Measurements from ENCODE around the gene KCTD20. TPM values are rescaled to one million over a fixed set of nuclear protein-coding genes. Genes with fewer than 3 reads are reported as not detected.

Gene KCTD20
- total and polyA plus RNA-seq, 9 of the 15 experiments (the other 6 are each of a cell fraction or from before 2014, with no cell fraction given): 28.9 to 160 (median 70.6) TPM

GRCh38 chr6:36442671-36443470 lies at the start of gene KCTD20, which contains the start of gene PXT1 (continued):
- TF ChIP-seq ZNF121 (CRISPR knock-in tag; conservative IDR thresholded peaks at IDR 0.05) (no peak), SIX5 (IDR thresholded peaks at IDR 0.05; ENCODE audit: borderline replicate concordance in 1 of 2, insufficient read depth in 1 of 2, low read depth in 1 of 2, low read length in 2 of 2) (no peak), ADNP (tag; IDR thresholded peaks at IDR 0.05) (0 out of 2 replicates have a peak, but pooled peaks have one; percentile 14), BRF1 (IDR thresholded peaks at IDR 0.05; ENCODE audit: borderline replicate concordance, extremely low read depth, insufficient read length) (no peak), SP1 (CRISPR knock-in tag; IDR thresholded peaks at IDR 0.05) (peak; percentile 51), MECOM (CRISPR knock-in tag; IDR thresholded peaks at IDR 0.05) (no peak), ZNF140 (CRISPR knock-in tag; IDR thresholded peaks at IDR 0.05) (no peak), SMARCC2 (IDR thresholded peaks at IDR 0.05; ENCODE audit: low read depth) (peak; percentile 56; the same call in 1 of the 2 replicates), TGIF2 (CRISPR knock-in tag; IDR thresholded peaks at IDR 0.05) (no peak), ZBTB40 (IDR thresholded peaks at IDR 0.05) (peak; percentile 7; the same call in 1 of the 2 replicates), ZBTB40 (CRISPR knock-in tag; IDR thresholded peaks at IDR 0.05) (no peak), HMBOX1 (IDR thresholded peaks at IDR 0.05) (peak; percentile 25), ZNF740 (CRISPR knock-in tag; IDR thresholded peaks at IDR 0.05) (no peak; the same call in 1 of the 2 replicates), ZNF740 (tag; IDR thresholded peaks at IDR 0.05) (no peak), PHF20 (IDR thresholded peaks at IDR 0.05; ENCODE audit: partially characterized antibody) (peak; percentile 69), ZNF174 (CRISPR knock-in tag; IDR thresholded peaks at IDR 0.05) (no peak), NFRKB (IDR thresholded peaks at IDR 0.05; ENCODE audit: low read depth) (peak; percentile 96), SNIP1 (IDR thresholded peaks at IDR 0.05; ENCODE audit: low read depth) (no peak)
